GM06990 (cell line): ENCODE measurements around the gene RAD21L1.

Experiments used
- DNase-seq: peaks from one replicate; pipeline ENCODE4 v3.0.0-alpha.2; 2011; ENCODE audit not compliant: insufficient read length; ENCODE audit errors: extremely low read depth
- H3K27me3 ChIP-seq: replicated peaks from 2 replicates; pipeline ENCODE4 v1.6.0; 2011; ENCODE audit warnings: low read length; ENCODE audit not compliant: control insufficient read depth, insufficient read depth
- H3K36me3 ChIP-seq: 2 replicates; pipeline ENCODE4 v1.5.1; 2011; ENCODE audit warnings: low read length; ENCODE audit not compliant: control insufficient read depth, insufficient read depth
- H3K4me3 ChIP-seq: replicated peaks from 2 replicates; pipeline ENCODE4 v1.5.1; 2011; ENCODE audit warnings: low read depth, mild to moderate bottlenecking, control low read depth, low read length
- CTCF ChIP-seq: IDR thresholded peaks from 2 replicates; pipeline ENCODE4 v1.5.1; 2011; ENCODE audit warnings: low read length, control low read depth, mild to moderate bottlenecking, inconsistent platforms; ENCODE audit not compliant: insufficient read depth, poor library complexity, severe bottlenecking

The RAD21L1 gene

GRCh38 chr20:1277529-1278322 is 51.9 kb downstream of the RAD21L1 start:
- H3K36me3 ChIP-seq, result no peaks in the 10 kb centered on the region
- H3K4me3 ChIP-seq, result no peak overlapping the region
- no peak for DNase-seq
- H3K27me3 ChIP-seq, result no peaks in the 10 kb centered on the region
- no peak for TF ChIP-seq CTCF

GRCh38 chr20:1278993-1279392 is 53.1 kb downstream of the RAD21L1 start:
- DNase-seq, result no peak
- Histone ChIP-seq H3K27me3 (no peaks in the 10 kb centered on the region), H3K36me3 (no peaks in the 10 kb centered on the region), H3K4me3 (no peak overlapping the region)
- TF ChIP-seq CTCF, result no peak

GRCh38 chr20:1280195-1281102 is 54.6 kb downstream of the RAD21L1 start:
- TF ChIP-seq CTCF, result no peak
- Histone ChIP-seq H3K4me3 (no peak overlapping the region), H3K36me3 (no peaks in the 10 kb centered on the region), H3K27me3 (no peaks in the 10 kb centered on the region)
- DNase-seq, result no peak

GRCh38 chr20:1281279-1282057 is 55.6 kb downstream of the RAD21L1 start:
- Histone ChIP-seq H3K36me3 (no peaks in the 10 kb centered on the region), H3K4me3 (no peak overlapping the region), H3K27me3 (no peaks in the 10 kb centered on the region)
- no peak for TF ChIP-seq CTCF
- no peak for DNase-seq

- H3K36me3 ChIP-seq, result no peaks in the 10 kb centered on the region
- no peak for DNase-seq
- TF ChIP-seq CTCF, result no peak
- H3K4me3 ChIP-seq, result no peak overlapping the region
- H3K27me3 ChIP-seq, result no peaks in the 10 kb centered on the region
Measured at GRCh38 chr20:1282966-1283365, 57.1 kb downstream of the RAD21L1 start.
